HL-60 (cell line): ENCODE results near the gene KDM4C.

Source experiments
- DNase-seq, 2 experiments: peaks; one replicate each; pipeline ENCODE4 v3.0.0-alpha.2; 2010 to 2020; ENCODE audit warnings: low read depth in 1 of 2, low spot score in 1 of 2
- H3K27ac ChIP-seq: fragments of 250-450 bp; sonication (Bioruptor Pico); replicated peaks from 2 replicates; pipeline ENCODE4 v1.5.1; 2020; ENCODE audit warnings: mild to moderate bottlenecking, moderate library complexity
- H3K27me3 ChIP-seq: fragments of 250-450 bp; sonication (Bioruptor Pico); 2 replicates; pipeline ENCODE4 v1.5.1; 2021; ENCODE audit warnings: mild to moderate bottlenecking, moderate library complexity; ENCODE audit not compliant: insufficient read depth, poor library complexity, severe bottlenecking
- H3K4me3 ChIP-seq: replicated peaks from 2 replicates; pipeline ENCODE4 v1.5.1; 2011; ENCODE audit warnings: mild to moderate bottlenecking, control low read depth, low read length; ENCODE audit not compliant: insufficient read depth
- CTCF ChIP-seq: IDR thresholded peaks from one replicate; pipeline ENCODE4 v1.5.1; 2011; ENCODE audit warnings: low read length, control low read depth, inconsistent platforms; ENCODE audit not compliant: insufficient read depth
- GABPA ChIP-seq: IDR thresholded peaks from 2 replicates; pipeline ENCODE4 v1.6.1; 2012; ENCODE audit warnings: low read depth
- POLR2AphosphoS5 ChIP-seq: IDR thresholded peaks from 2 replicates; pipeline ENCODE4 v1.6.1; 2012; ENCODE audit warnings: low read depth
- REST ChIP-seq: IDR thresholded peaks from 2 replicates; pipeline ENCODE4 v1.6.1; 2012; ENCODE audit warnings: low read depth; ENCODE audit not compliant: insufficient replicate concordance
- SPI1 ChIP-seq: IDR thresholded peaks from 2 replicates; pipeline ENCODE4 v1.6.1; 2012; ENCODE audit warnings: low read depth, mild to moderate bottlenecking, borderline replicate concordance

The KDM4C gene

GRCh38 chr9:7115606-7116005 is 357.8 kb downstream of the KDM4C start:
- TF ChIP-seq GABPA (no peak), SPI1 (no peak), CTCF (no peak), REST (no peak), POLR2AphosphoS5 (no peak)
- no peak overlapping the region for H3K27ac ChIP-seq
- no peak overlapping the region for H3K4me3 ChIP-seq
- no peaks in the 10 kb centered on the region for H3K27me3 ChIP-seq
- no peak for DNase-seq

GRCh38 chr9:7117676-7118561 is 360.1 kb downstream of the KDM4C start:
- Histone ChIP-seq H3K27ac (no peak overlapping the region), H3K27me3 (no peaks in the 10 kb centered on the region), H3K4me3 (no peak overlapping the region)
- no peak for DNase-seq
- TF ChIP-seq POLR2AphosphoS5 = no peak
- no peak for TF ChIP-seq GABPA
- no peak for TF ChIP-seq CTCF
- TF ChIP-seq REST = no peak
- no peak for TF ChIP-seq SPI1

- no peak overlapping the region for H3K4me3 ChIP-seq
- H3K27me3 ChIP-seq = no peaks in the 10 kb centered on the region
- TF ChIP-seq GABPA (no peak), CTCF (no peak), SPI1 (no peak), REST (no peak), POLR2AphosphoS5 (no peak)
- no peak overlapping the region for H3K27ac ChIP-seq
- DNase-seq = no peak
Measured at GRCh38 chr9:7118633-7119032, 360.9 kb downstream of the KDM4C start.
